RWPE2 (cell line): Measurements from ENCODE around the gene WDTC1.
A peak's percentile ranks its signal among the peaks of the same experiment; 100 is the strongest.
"Not testable (repeated sequence)": the region's sequence is repeated elsewhere in the genome, so short reads cannot be mapped to it uniquely, and the experiment has no call there.

ENCODE experiments used
- ATAC-seq: fragments of 200-7000 bp; cut with Tn5 transposase; 3 replicates; pipeline ENCODE4 v1.9.1; 2021; ENCODE audit warnings: low read depth
- DNase-seq: peaks from one replicate; pipeline ENCODE4 v3.0.0-alpha.2; 2020; ENCODE audit warnings: low spot score
- H3K27ac ChIP-seq: fragments of 450-650 bp; 2 replicates; pipeline ENCODE4 v1.5.1; 2017; ENCODE audit warnings: mild to moderate bottlenecking; ENCODE audit not compliant: poor library complexity, severe bottlenecking
- H3K27me3 ChIP-seq: fragments of 250-450 bp; sonication (Bioruptor Pico); 2 replicates; pipeline ENCODE4 v1.5.1; 2021; ENCODE audit warnings: mild to moderate bottlenecking, moderate library complexity; ENCODE audit not compliant: insufficient read depth, poor library complexity, severe bottlenecking
- H3K36me3 ChIP-seq: fragments of 250-450 bp; sonication (Bioruptor Pico); 2 replicates; pipeline ENCODE4 v1.5.1; 2020; ENCODE audit warnings: low read depth, mild to moderate bottlenecking, moderate library complexity
- H3K4me1 ChIP-seq: fragments of 250-450 bp; sonication (Bioruptor Pico); 2 replicates; pipeline ENCODE4 v1.5.1; 2021; ENCODE audit warnings: mild to moderate bottlenecking, moderate library complexity; ENCODE audit not compliant: insufficient read depth, poor library complexity, severe bottlenecking
- H3K4me3 ChIP-seq: fragments of 250-450 bp; sonication (Bioruptor Pico); 2 replicates; pipeline ENCODE4 v1.5.1; 2021; ENCODE audit warnings: mild to moderate bottlenecking, moderate library complexity; ENCODE audit not compliant: severe bottlenecking
- H3K9me3 ChIP-seq: fragments of 250-450 bp; sonication (Bioruptor Pico); 2 replicates; pipeline ENCODE4 v1.5.1; 2021; ENCODE audit warnings: mild to moderate bottlenecking, moderate library complexity; ENCODE audit not compliant: severe bottlenecking
- CTCF ChIP-seq: fragments of 450-650 bp; IDR thresholded peaks from one replicate; pipeline ENCODE4 v1.5.1; 2017; ENCODE audit warnings: mild to moderate bottlenecking, moderate library complexity; ENCODE audit not compliant: poor library complexity, severe bottlenecking

The WDTC1 gene

DNA sequence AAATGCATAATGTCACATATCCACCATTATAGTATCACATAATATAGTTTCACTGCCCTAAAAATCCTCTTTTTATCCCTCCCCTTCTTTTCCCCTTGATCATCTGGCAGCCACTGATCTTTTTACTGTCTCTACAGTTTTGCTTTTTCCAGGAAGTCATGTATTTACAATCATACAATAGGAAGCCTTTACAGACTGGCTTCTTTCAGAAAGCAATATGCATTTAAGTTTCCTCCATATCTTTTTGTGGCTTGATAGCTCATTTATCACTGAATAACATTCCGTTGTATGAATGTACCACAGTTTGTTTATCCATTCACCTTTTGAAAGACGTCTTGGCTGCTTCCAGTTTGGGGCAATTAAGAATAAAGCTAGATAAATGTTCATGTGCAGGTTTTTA lies 14.3 kb upstream of the WDTC1 start:
- TF ChIP-seq CTCF: no peak
- no peaks in the 10 kb centered on the region for H3K36me3 ChIP-seq
- no peaks in the 10 kb centered on the region for H3K27me3 ChIP-seq
- H3K27ac ChIP-seq: no peak overlapping the region
- ATAC-seq (no peak), DNase-seq (no peak)
- H3K4me1 ChIP-seq: no peaks in the 10 kb centered on the region
- H3K4me3 ChIP-seq: no peak overlapping the region
- H3K9me3 ChIP-seq: no peaks in the 10 kb centered on the region

GRCh38 chr1:27220702-27221497 lies 13.5 kb upstream of the WDTC1 start:
- not testable (repeated sequence) for H3K36me3 ChIP-seq, H3K27ac ChIP-seq, H3K4me3 ChIP-seq, DNase-seq, ATAC-seq, H3K9me3 ChIP-seq, H3K27me3 ChIP-seq, H3K4me1 ChIP-seq

DNA sequence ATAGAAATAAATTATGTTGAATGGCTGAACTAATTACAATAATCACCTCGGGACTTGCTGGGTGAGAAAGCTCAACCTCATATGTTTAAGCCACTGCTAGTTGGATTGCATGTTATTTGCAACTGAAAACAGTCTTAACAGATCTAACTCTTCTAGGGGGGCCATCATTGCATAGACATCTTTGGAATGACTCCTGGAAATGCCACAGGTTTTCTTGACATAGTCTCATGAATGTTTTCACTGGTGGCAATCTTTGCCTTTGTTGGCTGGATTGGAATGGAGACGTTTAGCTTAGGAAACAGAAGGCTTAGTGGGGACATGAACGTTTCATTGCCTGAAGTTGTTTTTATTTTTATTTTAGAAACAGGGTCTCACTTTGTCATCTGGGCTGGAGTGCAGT lies 8.8 kb upstream of the WDTC1 start:
- TF ChIP-seq CTCF: no peak
- Histone ChIP-seq H3K27ac (no peak overlapping the region), H3K36me3 (no peaks in the 10 kb centered on the region), H3K4me1 (no peaks in the 10 kb centered on the region), H3K27me3 (no peaks in the 10 kb centered on the region), H3K9me3 (no peaks in the 10 kb centered on the region), H3K4me3 (no peak overlapping the region)
- ATAC-seq (no peak), DNase-seq (no peak)

GRCh38 chr1:27227765-27228164 lies 6.7 kb upstream of the WDTC1 start:
- DNase-seq (no peak), ATAC-seq (no peak)
- no peaks in the 10 kb centered on the region for H3K4me1 ChIP-seq
- no peak for TF ChIP-seq CTCF
- no peak overlapping the region for H3K27ac ChIP-seq
- H3K36me3 ChIP-seq: no peaks in the 10 kb centered on the region
- H3K27me3 ChIP-seq: no peaks in the 10 kb centered on the region
- H3K9me3 ChIP-seq: no peaks in the 10 kb centered on the region
- H3K4me3 ChIP-seq: no peak overlapping the region

GRCh38 chr1:27233667-27234048 lies 774 bp upstream of the WDTC1 start:
- H3K27ac ChIP-seq: no peak overlapping the region
- peaks cover 10% of the 10 kb centered on the region for H3K4me1 ChIP-seq
- no peaks in the 10 kb centered on the region for H3K9me3 ChIP-seq
- no peak for DNase-seq
- ATAC-seq: no peak
- no peaks in the 10 kb centered on the region for H3K27me3 ChIP-seq
- H3K4me3 ChIP-seq: peak overlapping the region; percentile 47
- no peaks in the 10 kb centered on the region for H3K36me3 ChIP-seq
- no peak for TF ChIP-seq CTCF
